Mesothelial cell of epicardium (in vitro differentiated cells): ENCODE measurements around the gene MAPK14. TPM values are rescaled to one million over a fixed set of nuclear protein-coding genes. Genes with fewer than 3 reads are reported as not detected.

Experiments
- DNase-seq, 2 experiments: peaks; one replicate each; pipeline ENCODE4 v3.0.0; 2021; ENCODE audit warnings: low spot score in 2 of 2; ENCODE audit not compliant: unreplicated experiment in 2 of 2
- H3K27ac Mint-ChIP-seq: 2 replicates; pipeline ENCODE4 v1.8.0; 2021; ENCODE audit warnings: mixed read lengths
- H3K27me3 Mint-ChIP-seq: 2 replicates; pipeline ENCODE4 v1.8.0; 2021; ENCODE audit warnings: low read depth, mixed read lengths
- H3K36me3 Mint-ChIP-seq: 2 replicates; pipeline ENCODE4 v1.8.0; 2021; ENCODE audit warnings: mixed read lengths
- H3K4me1 Mint-ChIP-seq: 2 replicates; pipeline ENCODE4 v1.8.0; 2021; ENCODE audit warnings: mixed read lengths
- H3K4me3 Mint-ChIP-seq: 2 replicates; pipeline ENCODE4 v1.8.0; 2021; ENCODE audit warnings: mild to moderate bottlenecking, moderate library complexity, mixed read lengths
- H3K9me3 Mint-ChIP-seq: 2 replicates; pipeline ENCODE4 v1.8.0; 2021; ENCODE audit warnings: mixed read lengths
- CTCF ChIP-seq: fragments of 200-600 bp; sonication (generic); IDR thresholded peaks from one replicate; pipeline ENCODE4 v1.5.0; 2021; ENCODE audit warnings: antibody characterized with exemption; ENCODE audit not compliant: unreplicated experiment
- total RNA-seq: library from RNA; stranded (reverse); gene quantifications from 3 replicates; pipeline ENCODE4 v1.2.1, GENCODE V29; 2021

The MAPK14 gene
- total RNA-seq, 1 donor from 2014 or later, result 54.8 TPM

- no peaks in the 10 kb centered on the region for H3K27me3 Mint-ChIP-seq
- peaks cover 11% of the 10 kb centered on the region for H3K36me3 Mint-ChIP-seq
- H3K27ac Mint-ChIP-seq, result peak overlapping the region; percentile 73
- TF ChIP-seq CTCF, result no peak
- no peaks in the 10 kb centered on the region for H3K9me3 Mint-ChIP-seq
- H3K4me3 Mint-ChIP-seq, result no peak overlapping the region
- peaks cover 18% of the 10 kb centered on the region for H3K4me1 Mint-ChIP-seq
- no peak for DNase-seq
Observed at GRCh38 chr6:36054956-36055355, 27.3 kb downstream of the MAPK14 start.

DNA sequence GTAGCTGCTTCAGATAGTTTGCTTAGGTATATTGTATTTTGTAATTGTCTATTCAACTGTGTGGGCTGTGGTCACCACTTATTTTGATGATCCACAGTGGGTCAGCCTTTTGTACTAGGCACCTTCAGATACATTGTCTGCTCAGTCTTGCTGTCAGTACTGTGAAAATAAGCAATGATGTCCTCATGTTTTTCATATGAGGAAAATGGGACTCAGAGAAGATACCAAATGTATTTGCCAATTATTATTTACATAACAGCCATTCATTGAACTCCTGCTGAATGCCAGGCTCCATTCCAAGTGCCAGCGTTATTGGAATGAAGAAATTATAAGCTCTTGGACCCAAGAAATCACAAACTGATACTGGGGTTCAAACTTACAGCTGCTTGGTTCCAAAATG lies 28.6 kb downstream of the MAPK14 start:
- no peak overlapping the region for H3K4me3 Mint-ChIP-seq
- H3K9me3 Mint-ChIP-seq, result no peaks in the 10 kb centered on the region
- H3K4me1 Mint-ChIP-seq, result peaks cover 18% of the 10 kb centered on the region
- no peak for TF ChIP-seq CTCF
- H3K36me3 Mint-ChIP-seq, result peaks cover 15% of the 10 kb centered on the region
- H3K27me3 Mint-ChIP-seq, result no peaks in the 10 kb centered on the region
- peak overlapping the region; percentile 66 for H3K27ac Mint-ChIP-seq
- DNase-seq, result no peak

DNA sequence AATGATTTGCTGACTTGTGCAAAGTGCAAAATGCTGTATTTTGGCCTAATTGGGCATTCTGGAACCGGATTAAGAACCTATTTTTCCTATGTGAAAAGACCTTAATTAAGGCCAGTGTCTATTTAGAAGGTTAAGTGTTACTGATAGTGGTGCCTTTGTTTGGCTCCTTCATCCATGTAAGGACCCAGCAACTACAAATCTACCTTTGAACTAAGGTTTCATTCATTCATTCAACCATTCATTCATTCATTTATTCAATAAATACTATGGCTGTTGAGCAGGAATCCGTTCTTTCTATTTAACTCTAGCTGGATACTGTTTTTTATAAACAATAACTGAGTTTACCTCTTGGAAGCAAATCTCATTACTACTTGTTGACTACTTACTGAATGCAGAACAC lies 33.6 kb downstream of the MAPK14 start:
- TF ChIP-seq CTCF, result no peak
- H3K9me3 Mint-ChIP-seq, result no peaks in the 10 kb centered on the region
- no peaks in the 10 kb centered on the region for H3K27me3 Mint-ChIP-seq
- H3K4me1 Mint-ChIP-seq, result peaks cover 26% of the 10 kb centered on the region
- H3K27ac Mint-ChIP-seq, result peak overlapping the region; percentile 40
- H3K36me3 Mint-ChIP-seq, result peaks cover 19% of the 10 kb centered on the region
- no peak for DNase-seq
- no peak overlapping the region for H3K4me3 Mint-ChIP-seq

DNA sequence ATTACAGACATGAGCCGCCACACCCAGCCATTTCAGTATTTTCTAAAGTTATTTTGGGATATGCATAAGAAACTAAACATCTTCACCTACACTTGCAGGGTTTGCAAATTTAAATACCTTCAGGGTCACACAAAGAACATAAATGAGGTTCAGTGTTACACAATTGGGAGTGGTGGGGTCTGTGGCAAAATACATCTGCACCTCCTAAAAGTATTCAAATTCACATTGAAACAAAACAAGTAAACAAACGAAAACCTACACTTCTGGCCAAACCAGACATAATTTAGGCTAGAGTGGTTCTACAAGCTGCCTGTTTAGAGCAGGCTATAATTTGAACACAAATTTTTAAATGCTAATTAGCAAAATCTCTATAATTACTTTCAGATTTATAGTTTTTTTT lies 34.6 kb downstream of the MAPK14 start:
- Mint-ChIP-seq H3K27ac (no peak overlapping the region), H3K4me1 (peaks cover 33% of the 10 kb centered on the region), H3K4me3 (no peak overlapping the region), H3K9me3 (no peaks in the 10 kb centered on the region), H3K36me3 (peaks cover 19% of the 10 kb centered on the region), H3K27me3 (no peaks in the 10 kb centered on the region)
- TF ChIP-seq CTCF, result no peak
- DNase-seq, result no peak

DNA sequence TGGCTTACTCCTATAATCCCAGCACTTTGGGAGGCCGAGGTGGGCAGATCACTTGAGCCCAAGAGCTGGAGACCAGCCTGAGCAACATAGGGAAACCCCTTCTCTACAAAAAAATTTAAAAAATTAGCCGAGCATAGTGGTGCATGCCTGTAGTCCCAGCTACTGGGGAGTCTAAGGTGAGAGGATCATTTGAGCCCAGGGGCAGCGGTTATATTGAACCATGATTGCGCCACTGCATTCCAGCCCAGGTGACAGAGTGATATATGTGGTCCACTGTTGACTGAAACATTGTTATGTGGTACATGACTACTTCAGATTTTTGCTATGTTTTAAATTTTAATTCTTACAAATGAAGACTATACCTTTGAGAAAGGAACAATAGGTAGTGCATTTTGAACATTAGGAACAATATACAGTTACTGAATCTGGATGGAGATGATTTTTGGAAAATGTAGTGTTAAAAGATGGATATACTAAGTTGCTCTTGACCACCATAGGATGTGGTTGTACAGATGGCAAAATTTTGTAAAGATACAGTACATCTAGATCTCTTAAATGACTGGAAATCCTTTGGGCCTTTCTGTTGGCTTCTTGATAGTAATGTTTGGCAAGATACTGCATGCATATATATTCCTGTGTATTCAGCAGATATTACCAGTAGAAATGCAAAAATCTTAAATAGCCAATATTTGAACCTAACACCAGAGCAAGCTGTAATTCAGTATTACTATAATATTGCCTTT lies 35.9 kb downstream of the MAPK14 start:
- no peak for TF ChIP-seq CTCF
- Mint-ChIP-seq H3K27ac (no peak overlapping the region), H3K36me3 (peaks cover 16% of the 10 kb centered on the region), H3K4me1 (peaks cover 44% of the 10 kb centered on the region), H3K27me3 (no peaks in the 10 kb centered on the region), H3K4me3 (no peak overlapping the region), H3K9me3 (no peaks in the 10 kb centered on the region)
- DNase-seq, result no peak
